Activated naive CD4-positive, alpha-beta T cell treated with Interleukin-2 at 50 U/mL for 16 hours (primary cell): ENCODE results near the gene PUM2.

Source experiments
- DNase-seq: peaks from one replicate; pipeline ENCODE4 v3.0.0-alpha.2; 2020

PUM2 gene

GRCh38 chr2:20214566-20215182, 136.0 kb downstream of the PUM2 start:
- no peak for DNase-seq

- no peak for DNase-seq
Observed at GRCh38 chr2:20213651-20214565, 136.7 kb downstream of the PUM2 start.

GRCh38 chr2:20212871-20213503, 137.7 kb downstream of the PUM2 start:
- no peak for DNase-seq

GRCh38 chr2:20212459-20212870, 138.2 kb downstream of the PUM2 start:
- no peak for DNase-seq

- DNase-seq, result no peak
Observed at GRCh38 chr2:20211860-20212458, 138.7 kb downstream of the PUM2 start.

- DNase-seq, result no peak
Observed at GRCh38 chr2:20211420-20211819, 139.2 kb downstream of the PUM2 start.

- DNase-seq, result no peak
Observed at GRCh38 chr2:20210462-20210861, 140.2 kb downstream of the PUM2 start.

- no peak for DNase-seq
Observed at GRCh38 chr2:20209373-20210109, 141.1 kb downstream of the PUM2 start.

GRCh38 chr2:20208476-20208859, 142.2 kb downstream of the PUM2 start:
- no peak for DNase-seq

GRCh38 chr2:20207051-20207450, 143.6 kb downstream of the PUM2 start:
- no peak for DNase-seq

- no peak for DNase-seq
Observed at GRCh38 chr2:20205915-20206524, 144.6 kb downstream of the PUM2 start.

- no peak for DNase-seq
Observed at GRCh38 chr2:20205069-20205468, 145.6 kb downstream of the PUM2 start.

GRCh38 chr2:20203521-20204225, 147.0 kb downstream of the PUM2 start:
- DNase-seq, result no peak

GRCh38 chr2:20203072-20203471, 147.6 kb downstream of the PUM2 start:
- DNase-seq, result no peak

GRCh38 chr2:20201671-20202070, 149.0 kb downstream of the PUM2 start:
- DNase-seq, result no peak

GRCh38 chr2:20200697-20201555, 149.7 kb downstream of the PUM2 start:
- DNase-seq, result no peak

- DNase-seq, result no peak
Observed at GRCh38 chr2:20199633-20200270, 150.9 kb downstream of the PUM2 start.

- DNase-seq, result no peak
Observed at GRCh38 chr2:20198796-20199632, 151.6 kb downstream of the PUM2 start.
